Activated effector memory CD4-positive, alpha-beta T cell treated with anti-CD3 and anti-CD28 coated beads, Interleukin-2, amount 50 U/mL, for 16 hours (primary cell): Measurements from ENCODE around the gene ZNF765.
"Not testable (repeated sequence)": the region's sequence is repeated elsewhere in the genome, so short reads cannot be mapped to it uniquely, and the experiment has no call there.

Experiments
- DNase-seq: peaks from one replicate; pipeline ENCODE4 v3.0.0-alpha.2; 2020

The ZNF765 gene

DNA sequence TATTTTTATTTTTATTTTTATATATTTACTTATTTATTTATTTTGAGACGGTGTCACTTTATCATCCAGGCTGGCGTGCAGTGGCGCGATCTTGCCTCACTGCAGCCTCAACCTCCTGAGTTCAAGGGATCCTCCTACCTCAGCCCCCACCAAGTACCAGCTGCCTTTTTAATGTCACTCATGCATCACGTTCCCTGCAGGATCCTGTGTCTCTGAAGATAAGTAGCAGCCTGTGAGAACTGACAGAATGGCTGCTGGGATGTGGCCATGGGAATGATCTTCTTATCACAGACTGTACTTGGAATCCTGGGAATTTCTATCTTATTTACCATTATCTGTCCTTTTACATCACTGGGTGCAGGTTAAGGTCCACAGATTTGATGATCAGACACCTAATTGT is 27.6 kb downstream of the ZNF765 start:
- DNase-seq: no peak

GRCh38 chr19:53423074-53423473 is 28.1 kb downstream of the ZNF765 start:
- not testable (repeated sequence) for DNase-seq

GRCh38 chr19:53423680-53424079 is 28.7 kb downstream of the ZNF765 start:
- not testable (repeated sequence) for DNase-seq

DNA sequence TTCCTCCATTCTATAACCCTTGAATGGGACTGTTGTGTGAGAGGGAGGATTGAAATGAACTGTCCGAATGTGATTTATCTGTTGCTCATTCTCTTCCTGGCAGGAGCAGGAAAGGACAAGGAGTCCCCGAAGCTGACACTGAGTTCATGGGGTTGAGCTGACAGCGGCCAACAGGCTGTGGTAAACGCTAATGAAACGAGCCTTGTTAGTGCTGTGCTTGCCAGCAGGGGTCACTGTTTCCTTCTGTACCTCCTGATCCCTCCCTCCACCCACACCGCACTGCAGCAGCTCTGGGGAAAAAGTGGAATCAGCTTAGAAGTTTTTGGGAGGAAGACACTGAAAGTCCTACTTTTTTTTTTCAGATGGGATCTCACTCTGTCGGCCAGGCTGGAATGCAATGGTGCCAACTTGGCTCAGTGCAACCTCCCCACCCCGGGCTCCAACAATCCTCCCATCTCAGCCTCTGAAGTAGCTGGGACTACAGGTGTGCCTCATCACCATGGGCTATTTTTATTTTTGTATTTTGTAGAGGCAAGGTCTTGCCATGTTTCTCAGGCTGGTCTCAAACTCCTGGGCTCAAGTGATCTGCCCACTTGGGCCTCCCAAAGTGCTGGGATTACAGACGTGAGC is 30.1 kb downstream of the ZNF765 start:
- DNase-seq: peak; percentile 86

GRCh38 chr19:53431399-53432087 is 36.6 kb downstream of the ZNF765 start, which contains the start of gene ZNF761:
TSS of gene ZNF761 (plus strand) at chr19:53431984. CDS start at chr19:53447269, 15,285 bp downstream.
- DNase-seq: peak; percentile 99

GRCh38 chr19:53432088-53432661 is 37.2 kb downstream of the ZNF765 start:
- no peak for DNase-seq

DNA sequence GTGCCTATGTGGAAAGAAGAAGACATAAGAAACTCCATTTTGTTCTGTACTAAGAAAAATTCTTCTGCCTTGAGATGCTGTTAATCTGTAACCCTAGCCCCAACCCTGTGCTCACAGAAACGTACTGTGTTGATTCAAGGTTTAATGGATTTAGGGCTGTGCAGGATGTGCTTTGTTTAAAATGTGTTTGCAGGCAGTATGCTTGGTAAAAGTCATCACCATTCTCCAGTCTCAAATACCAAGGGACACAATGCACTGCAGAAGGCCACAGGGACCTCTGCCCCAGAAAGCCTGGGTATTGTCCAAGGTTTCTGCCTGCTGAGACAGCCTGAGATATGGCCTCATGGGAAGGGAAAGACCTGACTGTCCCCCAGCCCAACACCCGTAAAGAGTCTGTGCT is 48.9 kb downstream of the ZNF765 start:
- DNase-seq: not testable (repeated sequence)

DNA sequence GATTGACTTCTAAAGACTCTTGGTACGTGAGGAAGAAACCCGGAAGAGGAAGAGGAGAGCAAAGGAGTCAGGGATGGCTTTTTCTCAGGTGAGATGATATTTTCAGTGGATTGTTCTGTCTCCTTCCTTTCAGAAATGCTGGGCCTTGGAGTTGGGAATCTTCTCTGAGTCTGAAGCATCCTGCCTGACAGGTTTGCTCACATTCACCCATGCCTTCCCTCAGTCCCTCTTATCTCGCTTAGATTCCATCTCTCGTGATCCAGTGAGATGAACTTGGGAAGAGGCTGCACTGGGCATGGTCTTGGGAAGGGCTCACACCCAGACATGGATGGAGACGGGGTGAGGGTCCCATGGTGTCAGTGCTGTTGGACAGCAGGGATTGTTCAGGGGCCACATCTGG is 52.2 kb downstream of the ZNF765 start:
- not testable (repeated sequence) for DNase-seq

- DNase-seq: no peak
These were observed 60.9 kb downstream of the ZNF765 start for GRCh38 chr19:53455828-53456227.

DNA sequence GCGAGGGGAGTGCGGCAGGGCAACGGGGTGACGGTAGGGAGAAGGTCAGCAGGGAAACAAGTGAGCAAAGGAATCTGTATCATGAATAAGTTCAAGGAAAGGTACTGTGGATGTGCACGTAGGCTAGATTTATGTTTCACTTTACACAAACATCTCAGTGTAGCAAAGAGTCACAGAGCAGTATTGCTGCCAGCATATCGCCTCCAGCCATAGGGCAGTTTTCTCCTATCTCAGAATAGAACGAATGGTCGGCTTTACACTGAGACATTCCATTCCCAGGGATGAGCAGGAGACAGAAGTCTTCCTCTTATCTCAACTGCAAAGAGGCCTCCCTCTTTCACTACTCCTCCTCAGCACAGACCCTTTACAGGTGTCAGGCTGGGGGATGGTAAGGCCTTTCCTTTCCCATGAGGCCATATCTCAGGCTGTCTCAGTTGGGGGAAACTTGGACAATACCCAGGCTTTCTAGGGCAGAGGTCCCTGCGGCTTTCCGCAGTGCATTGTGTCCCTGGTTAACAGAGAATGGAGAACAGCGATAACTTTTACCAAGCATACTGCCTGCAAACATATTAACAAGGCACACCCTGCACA is 65.3 kb downstream of the ZNF765 start:
- DNase-seq: not testable (repeated sequence)

GRCh38 chr19:53461866-53462265 is 66.9 kb downstream of the ZNF765 start:
- no peak for DNase-seq

DNA sequence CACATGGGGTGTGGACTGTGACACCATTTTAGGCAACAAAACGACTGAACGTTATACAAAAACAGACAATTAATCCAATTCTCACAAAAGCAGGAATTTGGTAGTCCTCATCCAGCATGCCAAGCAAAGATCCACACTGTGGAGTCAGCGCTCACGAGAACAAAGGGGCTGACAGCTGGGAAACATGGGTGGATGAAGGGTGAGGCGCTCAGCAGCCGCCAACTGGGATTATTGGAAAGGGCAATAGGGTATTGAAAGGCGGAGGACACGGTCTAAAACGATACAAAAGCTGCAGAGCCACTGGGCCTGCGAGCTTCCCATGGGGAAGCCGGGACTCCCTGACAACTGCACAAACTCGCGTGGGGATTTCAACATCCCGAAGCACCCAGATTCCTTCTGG is 67.9 kb downstream of the ZNF765 start:
- no peak for DNase-seq

GRCh38 chr19:53463263-53463662 is 68.3 kb downstream of the ZNF765 start:
- DNase-seq: no peak

DNA sequence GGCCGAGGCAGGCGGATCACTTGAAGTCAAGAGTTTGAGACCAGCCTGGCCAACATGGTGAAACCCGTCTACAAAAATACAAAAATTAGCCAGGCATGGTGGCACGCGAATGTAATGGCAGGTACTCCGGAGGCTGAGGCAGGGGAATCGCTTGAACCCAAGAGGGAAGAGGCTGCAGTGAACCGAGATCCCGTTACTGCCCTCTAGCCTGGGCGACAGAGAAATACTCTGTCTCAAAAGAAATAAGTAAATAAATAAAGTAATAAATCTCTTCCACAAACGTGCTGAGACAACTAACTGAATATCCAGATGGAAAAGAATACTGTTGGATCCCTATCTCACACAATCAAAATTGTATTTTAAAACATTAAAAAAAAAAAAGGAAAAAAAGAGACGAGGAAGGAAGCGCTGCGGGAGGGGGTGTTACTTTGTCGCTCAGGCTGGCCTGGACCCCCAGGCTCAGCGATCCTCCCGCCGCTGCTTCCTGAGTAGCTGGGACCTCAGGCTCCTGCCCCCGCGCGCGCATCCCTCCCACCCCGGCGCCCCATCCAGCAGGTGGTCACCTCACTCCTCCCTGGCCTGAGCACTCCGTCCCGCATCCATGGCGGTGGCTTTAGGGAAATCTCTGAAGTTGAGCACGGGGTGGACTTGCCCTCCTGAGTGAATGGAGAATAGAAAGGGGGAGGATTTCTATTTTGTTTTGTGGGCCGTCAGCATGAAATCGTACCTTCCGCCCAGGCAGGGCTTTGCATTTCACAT is 72.0 kb downstream of the ZNF765 start:
- DNase-seq: no peak

DNA sequence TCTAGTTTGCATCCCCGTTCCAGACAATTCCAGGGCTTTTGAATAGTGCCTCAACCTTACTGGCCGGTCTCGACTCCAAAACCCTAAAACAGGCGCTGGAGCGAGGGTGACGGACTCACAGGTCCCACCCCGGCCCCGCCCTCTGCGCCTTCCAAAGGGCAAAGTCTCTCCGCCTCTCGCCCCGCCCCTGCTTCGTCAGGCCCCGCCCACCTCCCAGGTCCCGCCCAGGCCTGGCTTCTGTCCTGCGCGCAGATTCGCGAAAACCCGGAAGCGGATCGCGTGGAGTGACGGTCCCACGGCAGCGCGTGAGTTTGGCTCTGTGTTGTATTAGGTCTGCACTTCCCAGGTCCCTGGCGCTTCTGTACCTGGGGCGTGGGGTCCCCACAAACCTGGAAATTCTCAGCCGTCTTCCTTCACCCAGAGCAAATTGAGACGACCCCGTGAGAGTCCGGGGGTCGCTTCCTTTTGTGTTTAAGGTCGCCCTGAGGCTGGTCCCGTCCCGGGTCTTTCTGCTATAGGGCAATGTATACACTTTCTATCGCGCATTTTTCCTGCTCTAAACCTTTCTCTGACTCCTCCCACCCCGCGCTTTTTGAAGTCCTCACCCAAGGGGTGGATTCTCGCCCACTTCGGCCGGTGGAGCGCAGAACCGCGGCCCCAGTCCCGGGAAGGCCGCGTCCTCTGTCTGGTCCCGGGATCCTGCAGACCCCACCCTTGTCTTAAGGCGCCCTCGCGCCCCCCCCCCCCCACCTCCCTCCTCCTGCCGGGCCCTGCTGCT is 72.7 kb downstream of the ZNF765 start, which contains the start of gene ZNF813:
TSS of gene ZNF813 (plus strand) at position 249 of the 778 bp plus-strand sequence. CDS start 16,090 bp downstream, outside the sequence.
- peak; percentile 98 for DNase-seq

DNA sequence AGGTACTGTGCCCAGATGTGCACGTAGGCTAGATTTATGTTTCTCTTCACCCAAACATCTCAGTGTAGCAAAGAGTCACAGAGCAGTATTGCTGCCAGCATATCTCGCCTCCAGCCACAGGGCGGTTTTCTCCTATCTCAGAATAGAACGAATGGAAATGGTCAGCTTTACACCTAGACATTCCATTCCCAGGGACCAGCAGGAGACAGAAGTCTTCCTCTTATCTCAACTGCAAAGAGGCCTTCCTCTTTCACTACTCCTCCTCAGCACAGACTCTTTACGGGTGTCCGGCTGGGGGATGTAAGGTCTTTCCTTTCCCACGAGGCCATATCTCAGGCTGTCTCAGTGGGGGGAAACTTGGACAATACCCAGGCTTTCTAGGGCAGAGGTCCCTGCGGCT is 73.7 kb downstream of the ZNF765 start:
- DNase-seq: not testable (repeated sequence)

DNA sequence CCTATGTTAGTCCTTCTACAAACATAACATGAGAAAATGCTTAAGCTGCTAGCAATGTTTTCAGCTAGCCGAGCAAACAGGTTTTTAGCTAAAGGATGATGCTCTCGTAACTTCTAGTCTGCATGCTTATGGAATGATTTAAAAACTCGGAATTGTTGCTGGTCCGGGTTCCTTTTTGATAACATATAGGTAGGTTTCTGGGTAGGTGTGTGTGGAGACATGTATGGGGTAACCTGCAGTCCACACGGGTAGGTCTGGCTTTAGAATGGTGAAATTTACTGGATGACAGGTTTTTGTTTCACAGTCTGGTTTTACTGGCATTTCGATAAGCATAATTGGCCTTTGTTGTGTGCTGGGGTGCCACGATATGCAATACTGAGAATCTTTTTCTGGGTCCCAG is 77.0 kb downstream of the ZNF765 start:
- DNase-seq: no peak

DNA sequence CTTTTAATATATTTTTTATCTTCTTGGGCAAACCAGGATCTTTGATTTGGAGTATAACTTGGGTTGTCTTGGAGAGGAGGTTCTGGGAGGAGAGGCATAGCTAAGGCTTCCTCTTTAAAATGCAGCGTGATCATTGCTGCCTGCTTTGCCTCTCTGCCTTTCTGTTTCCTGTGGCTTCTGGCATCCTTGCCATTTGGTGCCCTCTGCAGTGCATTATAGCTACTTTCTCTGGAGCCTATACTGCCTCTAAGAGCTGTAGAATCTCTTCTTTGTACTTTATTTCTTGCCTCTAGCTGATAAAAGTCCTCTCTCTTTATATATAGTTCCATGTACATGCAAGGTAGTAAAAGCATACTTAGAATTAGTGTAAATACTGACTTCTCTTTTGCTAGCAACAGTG is 79.9 kb downstream of the ZNF765 start:
- DNase-seq: not testable (repeated sequence)

- not testable (repeated sequence) for DNase-seq
These were observed 80.5 kb downstream of the ZNF765 start for GRCh38 chr19:53475470-53475869.
